Glutamatergic neuron (in vitro differentiated cells): Measurements from ENCODE around the gene KCNIP1. TPM values are rescaled to one million over a fixed set of nuclear protein-coding genes. Genes with fewer than 3 reads are reported as not detected.
"Not testable (repeated sequence)": the region's sequence is repeated elsewhere in the genome, so short reads cannot be mapped to it uniquely, and the experiment has no call there.

Source experiments
- DNase-seq: peaks from one replicate; pipeline ENCODE4 v3.0.0; 2022
- H3K27ac Mint-ChIP-seq: one replicate; pipeline ENCODE4 v1.8.0; 2020; ENCODE audit warnings: mild to moderate bottlenecking, mixed read lengths, inconsistent platforms; ENCODE audit not compliant: unreplicated experiment
- H3K27me3 Mint-ChIP-seq: one replicate; pipeline ENCODE4 v1.8.0; 2020; ENCODE audit warnings: mild to moderate bottlenecking, moderate library complexity, mixed read lengths, inconsistent platforms; ENCODE audit not compliant: unreplicated experiment
- H3K36me3 Mint-ChIP-seq: one replicate; pipeline ENCODE4 v1.8.0; 2020; ENCODE audit warnings: mild to moderate bottlenecking, mixed read lengths, inconsistent platforms; ENCODE audit not compliant: unreplicated experiment
- H3K4me1 Mint-ChIP-seq: one replicate; pipeline ENCODE4 v1.8.0; 2020; ENCODE audit warnings: mild to moderate bottlenecking, low read depth, mixed read lengths, inconsistent platforms; ENCODE audit not compliant: unreplicated experiment
- H3K4me3 Mint-ChIP-seq: one replicate; pipeline ENCODE4 v1.8.0; 2020; ENCODE audit warnings: mild to moderate bottlenecking, mixed read lengths, inconsistent platforms; ENCODE audit not compliant: unreplicated experiment
- H3K9me3 Mint-ChIP-seq: one replicate; pipeline ENCODE4 v1.8.0; 2020; ENCODE audit warnings: mild to moderate bottlenecking, moderate library complexity, mixed read lengths, inconsistent platforms; ENCODE audit not compliant: unreplicated experiment
- total RNA-seq: library from RNA; stranded (reverse); fragmentation: NEBNext Ultra II Directional; extraction: Animal tissue kit (Norgen Biotek cat#: 25700); gene quantifications from one replicate; pipeline ENCODE4 v1.2.1, GENCODE V29; 2021; ENCODE audit not compliant: unreplicated experiment
- TF ChIP-seq, protein P1 (sequence below): fragments of 200-600 bp; sonication (generic); IDR thresholded peaks from one replicate; pipeline ENCODE4 v1.5.0; 2021; ENCODE audit not compliant: partially characterized antibody, unreplicated experiment

Gene KCNIP1
- total RNA-seq, 1 donor from 2014 or later = 0.47 TPM

DNA sequence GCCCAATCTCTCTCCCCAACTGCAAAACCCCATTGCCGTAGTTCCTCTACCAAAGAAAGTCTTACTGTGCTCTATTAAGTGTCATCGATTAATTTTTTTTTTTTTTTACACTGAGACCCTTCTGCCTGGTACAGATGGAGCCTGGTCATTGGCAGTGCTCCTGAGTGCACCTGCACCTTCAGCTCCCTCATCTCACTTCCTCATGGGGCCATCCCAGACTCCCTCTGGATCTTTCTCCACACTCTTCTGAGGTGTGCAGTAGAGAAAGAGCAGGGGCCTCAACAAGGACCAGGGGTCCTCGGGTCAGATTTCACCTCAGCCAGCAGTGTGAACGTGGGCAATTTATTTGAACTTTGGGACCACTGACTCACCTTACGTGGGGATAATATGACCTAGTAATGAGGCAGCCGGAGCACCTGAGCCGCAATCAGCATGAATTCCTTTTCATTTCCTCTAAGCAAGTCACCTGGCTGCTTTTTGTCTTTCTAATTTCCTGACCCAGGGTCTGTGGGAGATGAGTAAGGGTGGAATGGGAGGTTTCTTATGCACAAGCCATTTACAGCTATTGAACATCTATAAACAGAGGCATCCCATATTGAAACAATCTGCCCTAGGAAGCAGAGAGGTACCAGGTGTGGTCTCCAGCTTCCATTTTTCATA lies 257.4 kb downstream of the KCNIP1 start:
- TF ChIP-seq, protein P1, sequence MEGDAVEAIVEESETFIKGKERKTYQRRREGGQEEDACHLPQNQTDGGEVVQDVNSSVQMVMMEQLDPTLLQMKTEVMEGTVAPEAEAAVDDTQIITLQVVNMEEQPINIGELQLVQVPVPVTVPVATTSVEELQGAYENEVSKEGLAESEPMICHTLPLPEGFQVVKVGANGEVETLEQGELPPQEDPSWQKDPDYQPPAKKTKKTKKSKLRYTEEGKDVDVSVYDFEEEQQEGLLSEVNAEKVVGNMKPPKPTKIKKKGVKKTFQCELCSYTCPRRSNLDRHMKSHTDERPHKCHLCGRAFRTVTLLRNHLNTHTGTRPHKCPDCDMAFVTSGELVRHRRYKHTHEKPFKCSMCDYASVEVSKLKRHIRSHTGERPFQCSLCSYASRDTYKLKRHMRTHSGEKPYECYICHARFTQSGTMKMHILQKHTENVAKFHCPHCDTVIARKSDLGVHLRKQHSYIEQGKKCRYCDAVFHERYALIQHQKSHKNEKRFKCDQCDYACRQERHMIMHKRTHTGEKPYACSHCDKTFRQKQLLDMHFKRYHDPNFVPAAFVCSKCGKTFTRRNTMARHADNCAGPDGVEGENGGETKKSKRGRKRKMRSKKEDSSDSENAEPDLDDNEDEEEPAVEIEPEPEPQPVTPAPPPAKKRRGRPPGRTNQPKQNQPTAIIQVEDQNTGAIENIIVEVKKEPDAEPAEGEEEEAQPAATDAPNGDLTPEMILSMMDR = no peak
- Mint-ChIP-seq H3K36me3 (peaks cover 6% of the 10 kb centered on the region), H3K27me3 (peaks cover 5% of the 10 kb centered on the region), H3K9me3 (peaks cover 3% of the 10 kb centered on the region), H3K4me3 (no peak overlapping the region), H3K27ac (no peak overlapping the region), H3K4me1 (peaks cover 7% of the 10 kb centered on the region)
- no peak for DNase-seq

DNA sequence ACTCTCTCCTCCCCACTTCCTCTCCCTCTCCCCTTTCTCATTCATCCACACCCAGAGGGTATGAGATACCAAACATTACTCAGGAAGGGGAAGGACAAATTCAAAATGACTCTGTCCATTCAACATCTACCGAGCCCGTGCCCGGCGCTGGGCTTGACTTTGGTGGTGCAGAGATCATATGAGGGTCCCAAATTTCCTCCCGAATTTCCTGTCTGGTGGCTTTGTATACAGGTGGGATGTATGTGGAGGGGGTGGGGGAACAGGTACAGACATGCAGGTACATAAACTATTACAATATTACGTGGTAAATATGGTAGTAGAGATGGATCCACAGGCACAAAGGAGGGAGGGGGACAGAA lies 257.9 kb downstream of the KCNIP1 start:
- peaks cover 3% of the 10 kb centered on the region for H3K9me3 Mint-ChIP-seq

DNA sequence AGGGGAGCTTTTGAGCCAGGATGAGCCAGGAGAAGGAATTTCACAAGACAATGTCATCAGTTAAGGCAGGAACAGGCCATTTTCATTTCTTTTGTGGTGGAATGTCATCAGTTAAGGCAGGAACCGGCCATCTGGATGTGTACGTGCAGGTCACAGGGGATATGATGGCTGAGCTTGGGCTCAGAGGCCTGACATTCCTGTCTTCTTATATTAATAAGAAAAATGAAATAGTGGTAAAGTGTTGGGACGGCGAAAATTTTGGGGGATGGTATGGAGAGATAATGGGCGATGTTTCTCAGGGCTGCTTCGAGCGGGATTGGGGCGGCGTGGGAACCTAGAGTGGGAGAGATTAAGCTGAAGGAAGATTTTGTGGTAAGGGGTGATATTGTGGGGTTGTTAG lies 258.5 kb downstream of the KCNIP1 start:
- H3K27me3 Mint-ChIP-seq, H3K27ac Mint-ChIP-seq, H3K36me3 Mint-ChIP-seq, DNase-seq, H3K4me3 Mint-ChIP-seq, H3K9me3 Mint-ChIP-seq, H3K4me1 Mint-ChIP-seq: not testable (repeated sequence)

More for the DNA sequence above, 257.9 kb downstream of the KCNIP1 start:
- H3K4me1 Mint-ChIP-seq = peaks cover 7% of the 10 kb centered on the region
- H3K36me3 Mint-ChIP-seq = peaks cover 6% of the 10 kb centered on the region
- H3K27ac Mint-ChIP-seq = no peak overlapping the region
- DNase-seq = no peak
- H3K27me3 Mint-ChIP-seq = peaks cover 3% of the 10 kb centered on the region
- TF ChIP-seq, protein P1 = no peak
- H3K4me3 Mint-ChIP-seq = no peak overlapping the region

DNA sequence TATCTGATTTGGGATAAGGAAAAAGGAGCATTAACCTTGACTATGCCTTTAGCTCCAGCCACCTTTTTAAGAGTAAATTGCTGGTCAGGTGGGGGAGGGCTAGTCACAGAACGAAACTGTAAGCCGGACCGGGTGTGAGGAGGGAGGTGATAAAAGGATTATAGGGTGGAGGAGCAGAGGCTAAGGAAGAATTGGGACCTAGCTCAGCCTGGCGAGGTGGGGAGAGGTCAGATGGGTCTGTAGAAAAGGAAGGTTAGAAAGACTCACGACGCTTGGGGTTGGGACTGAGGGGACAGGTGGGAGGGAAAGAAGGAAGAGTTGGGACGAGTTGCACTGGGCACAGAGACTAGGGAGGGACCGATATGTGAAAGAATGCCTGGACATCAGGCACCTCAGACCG lies 262.0 kb downstream of the KCNIP1 start:
- peaks cover 27% of the 10 kb centered on the region for H3K4me1 Mint-ChIP-seq
- H3K27ac Mint-ChIP-seq, H3K27me3 Mint-ChIP-seq, H3K9me3 Mint-ChIP-seq, H3K4me3 Mint-ChIP-seq, H3K36me3 Mint-ChIP-seq, DNase-seq: not testable (repeated sequence)

DNA sequence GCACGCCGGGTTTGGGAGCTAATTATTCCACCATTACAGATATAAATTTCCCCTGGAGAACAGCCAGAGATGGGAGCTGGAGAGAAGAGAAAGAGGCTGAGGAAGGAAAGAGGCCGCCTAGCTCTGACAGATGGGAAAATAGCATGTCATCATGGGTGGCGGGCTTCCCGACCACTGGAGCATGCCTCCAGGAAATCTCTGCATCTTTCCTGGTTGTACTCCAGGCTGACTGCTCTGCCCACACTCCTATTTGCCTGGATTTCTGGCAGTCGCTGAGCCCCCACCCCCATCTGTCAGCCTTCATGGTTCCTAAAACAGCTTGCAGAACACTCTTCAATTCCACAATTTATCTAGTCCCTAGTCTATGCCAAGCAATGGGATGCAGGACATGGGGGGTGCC lies 265.4 kb downstream of the KCNIP1 start:
- Mint-ChIP-seq H3K9me3 (peaks cover 5% of the 10 kb centered on the region), H3K4me3 (peak overlapping the region; percentile 10), H3K36me3 (no peaks in the 10 kb centered on the region), H3K27ac (peak overlapping the region; percentile 89), H3K27me3 (peaks cover 6% of the 10 kb centered on the region), H3K4me1 (peaks cover 30% of the 10 kb centered on the region)
- DNase-seq = peak; percentile 51
- TF ChIP-seq, protein P1 = no peak

DNA sequence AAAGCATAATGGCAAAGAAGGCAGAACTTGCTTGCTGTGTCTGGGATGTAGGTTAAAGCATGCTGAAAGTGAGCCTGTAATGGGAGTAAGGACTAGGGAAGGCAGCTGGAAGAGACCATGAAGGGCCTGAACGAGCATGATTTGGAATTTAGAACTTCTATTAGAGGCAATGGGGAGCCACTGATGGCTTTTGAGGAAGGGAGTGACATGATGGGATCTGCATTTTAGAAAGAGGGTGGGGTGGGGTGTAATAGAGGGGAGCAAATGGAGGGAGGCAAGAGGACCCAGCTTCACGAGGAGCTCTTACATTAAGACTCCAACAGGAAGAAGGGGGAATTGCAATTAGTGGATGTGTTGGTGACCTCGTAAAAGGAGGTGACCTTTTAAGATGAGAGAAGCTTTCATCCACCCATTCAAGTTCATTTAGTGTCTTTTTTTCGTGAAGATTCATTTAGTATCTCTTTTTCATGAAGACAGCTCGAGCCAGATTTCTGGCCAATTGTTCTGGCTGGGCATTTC lies 266.1 kb downstream of the KCNIP1 start:
- Mint-ChIP-seq H3K27me3 (peaks cover 6% of the 10 kb centered on the region), H3K4me1 (peaks cover 30% of the 10 kb centered on the region), H3K9me3 (peaks cover 5% of the 10 kb centered on the region), H3K27ac (peak overlapping the region; percentile 89), H3K36me3 (no peaks in the 10 kb centered on the region), H3K4me3 (no peak overlapping the region)
- TF ChIP-seq, protein P1 = peak; percentile 27
- DNase-seq = no peak
